Measurements from ENCODE around the gene MLF2. TPM values are rescaled to one million over a fixed set of nuclear protein-coding genes. Genes with fewer than 3 reads are reported as not detected.
A peak's percentile ranks its signal among the peaks of the same experiment; 100 is the strongest.

Gene MLF2
- total RNA-seq, 1 donor from 2014 or later: 162 TPM

DNA sequence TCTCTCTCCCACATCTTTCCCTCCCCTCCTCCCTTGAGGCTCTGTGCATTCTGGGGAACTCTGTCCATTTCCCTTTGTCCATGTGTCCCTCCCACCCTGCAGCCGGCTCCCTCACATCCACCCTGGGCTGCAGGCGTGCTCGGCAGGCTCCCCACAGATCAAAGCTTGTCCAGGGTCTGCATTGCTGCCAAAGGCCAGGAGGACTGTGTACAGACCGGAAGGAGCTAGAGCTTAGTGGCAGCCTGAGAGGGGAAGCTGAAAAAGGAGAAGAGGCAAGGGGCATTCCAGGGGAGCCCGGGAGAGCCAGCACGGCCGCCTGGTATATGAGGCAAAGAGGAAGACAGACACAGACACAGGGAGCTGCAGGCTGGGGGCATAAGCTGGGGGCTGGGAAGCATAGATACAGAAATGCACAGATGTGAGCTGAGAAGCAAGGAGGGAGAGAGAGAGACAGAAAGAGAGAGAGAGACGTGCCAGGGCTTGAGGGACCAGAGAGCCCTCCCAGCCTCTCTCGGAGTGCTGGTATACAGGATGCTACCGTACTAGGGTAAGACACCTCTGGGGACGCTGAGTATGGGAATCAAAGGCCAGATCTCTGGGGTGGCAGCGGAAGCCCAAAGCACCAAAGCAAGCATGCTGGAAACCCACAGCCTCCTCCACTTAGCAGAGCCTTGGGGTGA, 39.7 kb upstream of the MLF2 start:
- no peak for DNase-seq (ENCODE audit: extremely low spot score, unreplicated experiment)
- no peak overlapping the region for H3K4me3 Mint-ChIP-seq (ENCODE audit: unreplicated experiment)

DNA sequence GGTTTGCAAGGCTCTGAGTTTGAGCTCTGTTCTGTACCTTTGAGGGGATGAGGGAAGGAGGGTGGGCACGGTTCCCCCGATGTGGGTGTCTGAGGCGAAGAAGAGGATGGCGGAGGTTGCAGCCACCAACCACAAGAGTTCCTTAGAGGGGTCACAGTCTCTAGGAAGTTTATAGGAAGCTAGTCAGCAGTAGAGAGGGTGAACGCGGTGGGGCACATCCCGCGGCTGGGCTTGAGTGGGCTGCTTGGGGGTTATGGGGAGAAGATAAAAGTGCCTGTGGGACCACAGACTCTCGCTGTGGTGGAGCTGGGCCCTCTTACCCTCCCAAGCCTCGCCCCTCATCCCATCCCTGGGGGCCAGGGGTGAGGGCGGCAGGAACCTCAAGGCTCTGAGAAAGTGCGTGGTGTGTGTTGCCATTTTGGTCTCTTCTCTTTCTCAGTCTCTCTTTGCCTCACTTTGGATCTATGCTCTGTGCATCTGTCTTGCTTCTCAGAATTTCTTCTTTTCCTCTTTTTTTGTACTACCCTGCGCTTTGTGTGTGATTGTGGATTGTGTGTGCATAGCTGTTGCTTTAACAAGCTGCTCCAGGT, 39.1 kb upstream of the MLF2 start:
- H3K36me3 Mint-ChIP-seq (ENCODE audit: unreplicated experiment): no peaks in the 10 kb centered on the region
- H3K4me3 Mint-ChIP-seq (ENCODE audit: unreplicated experiment): no peak overlapping the region
- TF ChIP-seq, protein P1, sequence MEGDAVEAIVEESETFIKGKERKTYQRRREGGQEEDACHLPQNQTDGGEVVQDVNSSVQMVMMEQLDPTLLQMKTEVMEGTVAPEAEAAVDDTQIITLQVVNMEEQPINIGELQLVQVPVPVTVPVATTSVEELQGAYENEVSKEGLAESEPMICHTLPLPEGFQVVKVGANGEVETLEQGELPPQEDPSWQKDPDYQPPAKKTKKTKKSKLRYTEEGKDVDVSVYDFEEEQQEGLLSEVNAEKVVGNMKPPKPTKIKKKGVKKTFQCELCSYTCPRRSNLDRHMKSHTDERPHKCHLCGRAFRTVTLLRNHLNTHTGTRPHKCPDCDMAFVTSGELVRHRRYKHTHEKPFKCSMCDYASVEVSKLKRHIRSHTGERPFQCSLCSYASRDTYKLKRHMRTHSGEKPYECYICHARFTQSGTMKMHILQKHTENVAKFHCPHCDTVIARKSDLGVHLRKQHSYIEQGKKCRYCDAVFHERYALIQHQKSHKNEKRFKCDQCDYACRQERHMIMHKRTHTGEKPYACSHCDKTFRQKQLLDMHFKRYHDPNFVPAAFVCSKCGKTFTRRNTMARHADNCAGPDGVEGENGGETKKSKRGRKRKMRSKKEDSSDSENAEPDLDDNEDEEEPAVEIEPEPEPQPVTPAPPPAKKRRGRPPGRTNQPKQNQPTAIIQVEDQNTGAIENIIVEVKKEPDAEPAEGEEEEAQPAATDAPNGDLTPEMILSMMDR (IDR thresholded peaks at IDR 0.05): no peak
- H3K27me3 Mint-ChIP-seq (ENCODE audit: unreplicated experiment): peaks cover 10% of the 10 kb centered on the region
- no peaks in the 10 kb centered on the region for H3K9me3 Mint-ChIP-seq (ENCODE audit: unreplicated experiment)
- H3K27ac Mint-ChIP-seq (ENCODE audit: unreplicated experiment): no peak overlapping the region
- no peak for DNase-seq (ENCODE audit: extremely low spot score, unreplicated experiment)
- peaks cover 15% of the 10 kb centered on the region for H3K4me1 Mint-ChIP-seq (ENCODE audit: unreplicated experiment)

More for the DNA sequence above, 39.7 kb upstream of the MLF2 start:
- Mint-ChIP-seq H3K27ac (ENCODE audit: unreplicated experiment) (peak overlapping the region; percentile 65), H3K9me3 (ENCODE audit: unreplicated experiment) (no peaks in the 10 kb centered on the region), H3K36me3 (ENCODE audit: unreplicated experiment) (no peaks in the 10 kb centered on the region), H3K27me3 (ENCODE audit: unreplicated experiment) (peaks cover 10% of the 10 kb centered on the region), H3K4me1 (ENCODE audit: unreplicated experiment) (peaks cover 15% of the 10 kb centered on the region)
- TF ChIP-seq, protein P1 (IDR thresholded peaks at IDR 0.05): no peak

DNA sequence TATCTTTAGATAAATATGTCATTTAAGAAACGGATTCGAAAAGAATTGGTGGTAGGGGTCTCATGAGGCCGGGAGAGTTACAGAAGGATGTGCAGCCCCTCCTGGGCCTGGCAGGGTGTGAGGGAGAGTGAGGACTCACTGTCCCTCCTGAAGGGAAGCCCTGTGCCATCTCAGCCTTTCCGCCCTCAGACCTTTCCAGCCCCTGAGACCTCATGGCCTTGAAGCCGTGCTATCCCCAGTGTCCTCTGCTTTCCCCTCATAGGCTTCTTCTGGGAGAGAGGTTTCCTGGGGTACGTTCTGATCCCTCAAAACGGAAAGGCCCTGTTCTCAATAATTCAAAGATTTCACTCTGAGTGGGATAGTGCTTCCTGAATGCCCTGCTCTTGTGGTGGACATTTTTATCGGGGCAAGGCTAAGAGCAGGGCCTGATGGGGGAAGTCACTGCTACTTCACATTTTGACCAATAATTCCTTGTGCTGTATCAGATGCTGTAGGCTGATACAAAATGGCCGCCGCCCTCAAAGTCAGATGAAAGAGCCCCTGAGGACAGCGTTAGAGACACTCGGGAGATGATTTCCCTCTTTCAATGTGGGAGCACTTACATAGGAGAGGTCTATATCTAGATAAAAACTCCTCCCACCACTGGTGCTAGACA, 37.7 kb upstream of the MLF2 start:
- TF ChIP-seq, protein P1 (IDR thresholded peaks at IDR 0.05): no peak
- Mint-ChIP-seq H3K4me1 (ENCODE audit: unreplicated experiment) (peaks cover 15% of the 10 kb centered on the region), H3K36me3 (ENCODE audit: unreplicated experiment) (no peaks in the 10 kb centered on the region), H3K4me3 (ENCODE audit: unreplicated experiment) (no peak overlapping the region), H3K27me3 (ENCODE audit: unreplicated experiment) (peaks cover 8% of the 10 kb centered on the region), H3K9me3 (ENCODE audit: unreplicated experiment) (no peaks in the 10 kb centered on the region), H3K27ac (ENCODE audit: unreplicated experiment) (no peak overlapping the region)
- no peak for DNase-seq (ENCODE audit: extremely low spot score, unreplicated experiment)

DNA sequence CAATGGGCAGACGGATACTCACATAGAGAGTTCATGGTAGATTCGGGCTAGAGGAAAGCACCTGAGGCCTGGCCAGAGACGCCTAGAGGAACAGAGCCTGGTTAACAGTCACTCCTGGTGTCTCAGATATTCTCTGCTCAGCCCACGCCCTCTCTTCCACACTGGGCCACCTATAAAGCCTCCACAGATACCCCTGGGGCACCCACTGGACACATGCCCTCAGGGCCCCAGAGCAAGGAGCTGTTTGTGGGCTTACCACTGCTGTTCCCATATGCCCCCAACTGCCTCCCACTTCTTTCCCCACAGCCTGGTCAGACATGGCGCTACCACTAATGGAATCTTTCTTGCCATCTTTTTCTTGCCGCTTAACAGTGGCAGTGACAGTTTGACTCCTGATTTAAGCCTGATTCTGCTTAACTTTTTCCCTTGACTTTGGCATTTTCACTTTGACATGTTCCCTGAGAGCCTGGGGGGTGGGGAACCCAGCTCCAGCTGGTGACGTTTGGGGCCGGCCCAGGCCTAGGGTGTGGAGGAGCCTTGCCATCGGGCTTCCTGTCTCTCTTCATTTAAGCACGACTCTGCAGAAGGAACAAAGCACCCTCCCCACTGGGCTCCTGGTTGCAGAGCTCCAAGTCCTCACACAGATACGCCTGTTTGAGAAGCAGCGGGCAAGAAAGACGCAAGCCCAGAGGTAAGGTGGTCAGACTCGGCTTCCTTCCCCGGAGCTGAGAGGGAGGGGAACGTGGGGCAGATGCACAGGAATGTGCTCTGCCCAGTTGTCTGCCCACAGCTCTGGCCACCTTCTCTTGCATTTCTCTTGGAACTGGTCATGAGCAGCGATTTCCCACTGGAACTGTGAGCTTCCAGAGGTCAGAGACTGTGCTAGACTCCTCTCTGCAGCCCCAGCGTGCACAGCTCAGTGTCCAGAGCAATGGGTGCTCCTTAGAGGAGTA, 36.3 kb upstream of the MLF2 start, which contains the start of gene CD4:
Gene CD4, plus strand, starts transcription at position 557 of the 953 bp plus-strand sequence. CDS start 10,611 bp downstream, outside the sequence.
- H3K27me3 Mint-ChIP-seq (ENCODE audit: unreplicated experiment): peaks cover 2% of the 10 kb centered on the region
- no peak for DNase-seq (ENCODE audit: extremely low spot score, unreplicated experiment)
- no peaks in the 10 kb centered on the region for H3K36me3 Mint-ChIP-seq (ENCODE audit: unreplicated experiment)
- H3K4me1 Mint-ChIP-seq (ENCODE audit: unreplicated experiment): peaks cover 15% of the 10 kb centered on the region
- TF ChIP-seq, protein P1 (IDR thresholded peaks at IDR 0.05): no peak
- no peaks in the 10 kb centered on the region for H3K9me3 Mint-ChIP-seq (ENCODE audit: unreplicated experiment)
- no peak within 1 kb of the TSS for H3K27ac Mint-ChIP-seq (ENCODE audit: unreplicated experiment)
- H3K4me3 Mint-ChIP-seq (ENCODE audit: unreplicated experiment): no peak within 1 kb of the TSS
